ENCODE measurements around the gene TRAPPC2L.
"Not testable (repeated sequence)": the region's sequence is repeated elsewhere in the genome, so short reads cannot be mapped to it uniquely, and the experiment has no call there.

Gene TRAPPC2L

DNA sequence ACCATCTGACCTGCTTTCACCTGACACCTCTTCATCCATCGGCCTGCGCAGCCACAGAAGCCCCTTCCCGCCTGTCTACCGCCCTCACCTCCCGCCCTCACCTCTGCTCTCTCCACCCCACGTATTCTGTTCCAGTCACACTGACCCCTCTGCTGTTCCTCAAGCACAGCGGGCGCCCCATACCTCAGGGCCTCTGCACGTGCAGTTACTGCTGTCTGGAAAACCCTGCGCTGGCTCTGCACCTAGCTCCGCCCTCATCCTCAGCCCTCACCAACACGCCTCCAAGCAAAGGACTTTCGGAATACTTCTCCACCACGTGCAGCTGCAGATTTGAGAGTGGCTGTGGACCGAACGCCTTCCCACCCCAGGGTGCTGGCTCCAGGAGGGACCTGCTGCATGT is 34.2 kb downstream of the TRAPPC2L start:
- H3K27ac ChIP-seq = no peak overlapping the region
- TF ChIP-seq, protein P1, sequence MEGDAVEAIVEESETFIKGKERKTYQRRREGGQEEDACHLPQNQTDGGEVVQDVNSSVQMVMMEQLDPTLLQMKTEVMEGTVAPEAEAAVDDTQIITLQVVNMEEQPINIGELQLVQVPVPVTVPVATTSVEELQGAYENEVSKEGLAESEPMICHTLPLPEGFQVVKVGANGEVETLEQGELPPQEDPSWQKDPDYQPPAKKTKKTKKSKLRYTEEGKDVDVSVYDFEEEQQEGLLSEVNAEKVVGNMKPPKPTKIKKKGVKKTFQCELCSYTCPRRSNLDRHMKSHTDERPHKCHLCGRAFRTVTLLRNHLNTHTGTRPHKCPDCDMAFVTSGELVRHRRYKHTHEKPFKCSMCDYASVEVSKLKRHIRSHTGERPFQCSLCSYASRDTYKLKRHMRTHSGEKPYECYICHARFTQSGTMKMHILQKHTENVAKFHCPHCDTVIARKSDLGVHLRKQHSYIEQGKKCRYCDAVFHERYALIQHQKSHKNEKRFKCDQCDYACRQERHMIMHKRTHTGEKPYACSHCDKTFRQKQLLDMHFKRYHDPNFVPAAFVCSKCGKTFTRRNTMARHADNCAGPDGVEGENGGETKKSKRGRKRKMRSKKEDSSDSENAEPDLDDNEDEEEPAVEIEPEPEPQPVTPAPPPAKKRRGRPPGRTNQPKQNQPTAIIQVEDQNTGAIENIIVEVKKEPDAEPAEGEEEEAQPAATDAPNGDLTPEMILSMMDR (IDR thresholded peaks at IDR 0.05) = no peak
- peaks cover 85% of the 10 kb centered on the region for H3K36me3 ChIP-seq
- no peaks in the 10 kb centered on the region for H3K27me3 ChIP-seq
- H3K9me3 ChIP-seq = peaks cover 5% of the 10 kb centered on the region
- no peaks in the 10 kb centered on the region for H3K4me1 ChIP-seq (ENCODE audit: control insufficient read depth in 1 of 2, insufficient read depth in 1 of 2, low read depth in 1 of 2, low read length in 1 of 2)
- H3K4me3 ChIP-seq (ENCODE audit: low read depth in 1 of 2, low read length in 1 of 2) = no peak overlapping the region

DNA sequence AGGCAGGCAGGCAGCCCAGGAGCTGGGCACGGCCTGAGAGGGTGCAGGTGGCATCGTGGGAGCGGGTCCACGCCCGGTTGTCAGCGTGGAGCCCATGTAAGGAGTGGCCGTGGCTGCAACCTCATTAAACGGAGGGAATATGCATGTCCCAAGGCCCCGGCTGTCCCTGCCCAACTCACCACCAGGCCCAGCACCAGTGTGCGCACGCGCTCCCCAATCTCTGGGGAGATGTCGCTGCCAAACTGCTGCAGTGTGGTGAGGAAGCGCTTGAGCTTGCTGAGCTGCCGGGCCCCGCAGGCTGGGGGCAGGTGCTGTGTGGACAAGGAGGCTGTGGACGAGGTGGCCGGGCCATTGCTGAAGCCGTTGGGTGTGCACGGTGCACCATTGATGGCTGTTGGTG is 35.1 kb downstream of the TRAPPC2L start:
- Histone ChIP-seq H3K9me3 (peaks cover 5% of the 10 kb centered on the region), H3K36me3 (peaks cover 85% of the 10 kb centered on the region), H3K27me3 (no peaks in the 10 kb centered on the region), H3K4me1 (ENCODE audit: control insufficient read depth in 1 of 2, insufficient read depth in 1 of 2, low read depth in 1 of 2, low read length in 1 of 2) (no peaks in the 10 kb centered on the region), H3K4me3 (ENCODE audit: low read depth in 1 of 2, low read length in 1 of 2) (no peak overlapping the region), H3K27ac (no peak overlapping the region)
- TF ChIP-seq, protein P1 (IDR thresholded peaks at IDR 0.05) = no peak

DNA sequence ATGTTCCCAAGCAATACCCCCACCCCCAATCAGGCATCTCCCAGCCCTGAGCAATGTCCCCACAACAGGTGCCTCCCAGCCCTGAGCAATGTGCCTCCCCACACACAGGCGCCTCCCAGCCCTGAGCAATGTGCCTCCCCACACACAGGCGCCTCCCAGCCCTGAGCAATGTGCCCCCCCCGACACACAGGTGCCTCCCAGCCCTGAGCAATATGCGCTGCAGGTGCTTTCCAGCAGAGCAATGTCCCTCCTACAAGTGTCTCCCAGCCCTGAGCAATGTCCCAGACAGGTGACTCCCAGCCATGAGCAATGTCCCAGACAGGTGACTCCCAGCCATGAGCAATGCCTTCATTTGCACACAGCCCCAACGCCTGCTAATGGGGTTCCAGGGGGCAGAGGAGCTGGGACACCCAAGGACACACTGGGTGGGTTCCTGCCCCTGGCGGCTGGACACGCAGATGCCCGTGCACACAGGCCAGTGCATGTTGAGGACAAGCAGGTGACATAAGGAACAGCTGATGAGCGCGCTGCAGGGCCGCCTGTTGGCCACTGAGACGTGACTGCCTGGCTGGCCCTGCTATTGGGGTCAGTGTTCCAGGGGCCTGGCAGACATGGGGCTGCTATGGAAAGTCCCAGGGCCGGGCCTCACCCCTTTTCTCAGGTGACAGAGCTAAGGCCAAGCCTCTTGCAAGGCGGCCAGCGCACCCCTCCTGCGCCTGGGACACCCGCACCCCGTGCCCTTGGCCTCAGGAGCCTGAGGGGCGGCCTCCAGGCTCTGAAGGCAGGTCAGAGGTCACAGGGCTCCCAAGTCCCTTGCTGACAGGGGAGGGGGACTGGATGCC is 36.4 kb downstream of the TRAPPC2L start:
- TF ChIP-seq, protein P1 (IDR thresholded peaks at IDR 0.05) = no peak
- H3K4me3 ChIP-seq (ENCODE audit: low read depth in 1 of 2, low read length in 1 of 2) = no peak overlapping the region
- H3K36me3 ChIP-seq = peaks cover 87% of the 10 kb centered on the region
- no peak overlapping the region for H3K27ac ChIP-seq
- peaks cover 5% of the 10 kb centered on the region for H3K9me3 ChIP-seq
- no peaks in the 10 kb centered on the region for H3K27me3 ChIP-seq
- no peaks in the 10 kb centered on the region for H3K4me1 ChIP-seq (ENCODE audit: control insufficient read depth in 1 of 2, insufficient read depth in 1 of 2, low read depth in 1 of 2, low read length in 1 of 2)

DNA sequence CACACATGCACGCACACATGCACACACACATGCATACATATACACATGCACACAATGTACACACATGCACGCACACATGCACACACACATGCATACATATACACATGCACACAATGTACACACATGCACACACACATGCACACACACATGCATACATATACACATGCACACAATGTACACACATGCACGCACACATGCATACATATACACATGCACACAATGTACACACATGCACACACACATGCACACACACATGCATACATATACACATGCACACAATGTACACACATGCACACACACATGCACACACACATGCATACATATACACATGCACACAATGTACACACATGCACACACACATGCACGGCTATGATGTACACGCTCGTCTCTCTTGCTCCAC is 37.3 kb downstream of the TRAPPC2L start:
- H3K4me1 ChIP-seq (ENCODE audit: control insufficient read depth in 1 of 2, insufficient read depth in 1 of 2, low read depth in 1 of 2, low read length in 1 of 2); H3K27me3 ChIP-seq; H3K27ac ChIP-seq; H3K9me3 ChIP-seq; H3K4me3 ChIP-seq (ENCODE audit: low read depth in 1 of 2, low read length in 1 of 2): not testable (repeated sequence)
- H3K36me3 ChIP-seq = peaks cover 91% of the 10 kb centered on the region

DNA sequence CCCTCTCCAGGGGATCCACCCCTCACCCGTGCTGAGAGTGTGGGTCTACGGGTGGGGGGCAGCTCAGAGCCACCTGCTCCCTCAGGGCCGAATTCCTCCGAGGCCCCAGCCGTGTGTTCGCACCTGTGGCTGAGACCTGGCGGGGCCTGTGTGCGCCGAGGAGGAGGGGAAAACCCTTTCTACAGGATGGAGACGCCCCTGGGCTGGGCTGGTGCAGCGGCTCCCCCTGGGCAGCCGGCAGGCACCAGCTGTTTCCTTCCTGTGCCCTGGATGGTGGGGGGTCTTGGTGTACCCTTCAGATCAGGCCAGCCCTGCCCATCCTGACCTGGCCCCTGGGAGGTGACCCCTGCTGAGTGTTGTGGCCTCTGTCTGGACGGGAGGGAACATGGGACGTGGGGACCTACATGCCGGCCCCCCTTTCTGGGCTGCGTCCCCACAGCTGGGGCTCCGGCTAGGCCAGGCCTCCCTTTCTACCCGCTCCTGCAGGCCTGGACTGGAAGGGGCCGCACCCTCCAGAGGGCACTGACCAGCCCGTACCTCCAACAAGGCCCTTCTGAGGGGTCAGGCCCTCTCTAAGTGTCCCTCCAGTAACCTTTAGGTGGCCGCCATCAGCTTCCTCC is 37.9 kb downstream of the TRAPPC2L start:
- no peak overlapping the region for H3K27ac ChIP-seq

More for the DNA sequence above, 37.9 kb downstream of the TRAPPC2L start:
- Histone ChIP-seq H3K9me3 (peaks cover 5% of the 10 kb centered on the region), H3K36me3 (peaks cover 91% of the 10 kb centered on the region), H3K27me3 (no peaks in the 10 kb centered on the region), H3K4me1 (ENCODE audit: control insufficient read depth in 1 of 2, insufficient read depth in 1 of 2, low read depth in 1 of 2, low read length in 1 of 2) (no peaks in the 10 kb centered on the region), H3K4me3 (ENCODE audit: low read depth in 1 of 2, low read length in 1 of 2) (no peak overlapping the region)
- TF ChIP-seq, protein P1 (IDR thresholded peaks at IDR 0.05) = no peak

Data from neutrophil (primary cell).